GM23248 (cell line): ENCODE results near the gene BAZ1B. TPM values are rescaled to one million over a fixed set of nuclear protein-coding genes. Genes with fewer than 3 reads are reported as not detected.
"Not testable (repeated sequence)": the region's sequence is repeated elsewhere in the genome, so short reads cannot be mapped to it uniquely, and the experiment has no call there.

Experiments used
- DNase-seq: peaks from one replicate; pipeline ENCODE4 v3.0.0-alpha.2; 2015
- H2AFZ ChIP-seq: fragments of 200-600 bp; sonication (generic); 2 replicates; pipeline ENCODE4 v1.6.1; 2016; ENCODE audit warnings: antibody characterized with exemption
- H3F3A ChIP-seq: fragments of 200-600 bp; sonication (generic); 2 replicates; pipeline ENCODE4 v1.6.1; 2016; ENCODE audit warnings: mild to moderate bottlenecking, antibody characterized with exemption, mixed run types; ENCODE audit not compliant: insufficient read depth
- H3K27ac ChIP-seq: fragments of 200-600 bp; sonication (generic); 2 replicates; pipeline ENCODE4 v1.5.1; 2016; ENCODE audit warnings: mild to moderate bottlenecking
- H3K27me3 ChIP-seq: fragments of 200-600 bp; sonication (generic); replicated peaks from 2 replicates; pipeline ENCODE4 v1.6.1; 2016; ENCODE audit warnings: mild to moderate bottlenecking; ENCODE audit not compliant: insufficient read depth
- H3K36me3 ChIP-seq: fragments of 200-600 bp; sonication (generic); 2 replicates; pipeline ENCODE4 v1.6.1; 2016; ENCODE audit warnings: low read depth, mild to moderate bottlenecking
- H3K4me1 ChIP-seq: fragments of 200-600 bp; sonication (generic); 2 replicates; pipeline ENCODE4 v1.6.1; 2016; ENCODE audit warnings: mild to moderate bottlenecking; ENCODE audit not compliant: insufficient read depth
- H3K4me2 ChIP-seq: fragments of 200-600 bp; sonication (generic); one replicate; pipeline ENCODE4 v1.6.1; 2016; ENCODE audit warnings: mild to moderate bottlenecking; ENCODE audit not compliant: unreplicated experiment
- H3K4me3 ChIP-seq: fragments of 200-600 bp; sonication (generic); 2 replicates; pipeline ENCODE4 v1.5.1; 2016; ENCODE audit warnings: mild to moderate bottlenecking
- H3K79me2 ChIP-seq: fragments of 200-600 bp; sonication (generic); 2 replicates; pipeline ENCODE4 v1.6.1; 2016; ENCODE audit warnings: mild to moderate bottlenecking; ENCODE audit not compliant: insufficient read depth
- H3K9ac ChIP-seq: fragments of 200-600 bp; sonication (generic); 2 replicates; pipeline ENCODE4 v1.6.1; 2016; ENCODE audit warnings: mild to moderate bottlenecking
- H3K9me2 ChIP-seq: fragments of 200-600 bp; sonication (generic); 2 replicates; pipeline ENCODE4 v1.6.1; 2016; ENCODE audit warnings: mixed run types, mild to moderate bottlenecking, moderate library complexity; ENCODE audit not compliant: insufficient read depth
- H3K9me3 ChIP-seq: fragments of 200-600 bp; sonication (generic); one replicate; pipeline ENCODE4 v1.6.1; 2017; ENCODE audit warnings: low read depth
- H4K20me1 ChIP-seq: fragments of 200-600 bp; sonication (generic); 2 replicates; pipeline ENCODE4 v1.6.0; 2016; ENCODE audit not compliant: insufficient read depth
- EZH2 ChIP-seq: fragments of 200-600 bp; sonication (generic); IDR thresholded peaks from 2 replicates; pipeline ENCODE4 v1.6.1; 2018; ENCODE audit warnings: antibody characterized with exemption, mild to moderate bottlenecking; ENCODE audit not compliant: insufficient read depth, poor library complexity, severe bottlenecking
- EZH2phosphoT487 ChIP-seq: fragments of 200-600 bp; sonication (generic); IDR thresholded peaks from 2 replicates; pipeline ENCODE4 v1.6.1; 2018; ENCODE audit warnings: antibody characterized with exemption, moderate library complexity, mild to moderate bottlenecking, low read depth; ENCODE audit not compliant: insufficient read depth
- WGBS, 2 experiments: methylation state at CpG; one replicate each; pipeline ENCODE4 v1.1.6; 2015 to 2017; ENCODE audit warnings: low lambda C conversion rate in 2 of 2, low coverage in 1 of 2; ENCODE audit errors: missing lambda C conversion rate in 2 of 2; 5-methylcytosine and 5-hydroxymethylcytosine counted together
- in situ Hi-C: fragments of 300-500 bp; cut with MboI; formaldehyde crosslinking; loops from 2 replicates; pipeline ENCODE4 v1.15.0; 2020
- polyA plus RNA-seq: library from polyadenylated mRNA; unstranded; fragments of >200 nt; fragmentation: Nextera tagmentation; extraction: Ambion mirVana; gene quantifications from 2 replicates; pipeline ENCODE4 v1.2.1, GENCODE V29; 2016
- total RNA-seq: library from RNA; depleted of rRNA; stranded (reverse); fragments of >200 nt; shearing (Covaris generic); gene quantifications from 2 replicates; pipeline ENCODE4 v1.2.3, GENCODE V29; 2014

BAZ1B gene
- total and polyA plus RNA-seq, 2 experiments from 2014 or later, result 24.0 to 41.8 TPM

DNA sequence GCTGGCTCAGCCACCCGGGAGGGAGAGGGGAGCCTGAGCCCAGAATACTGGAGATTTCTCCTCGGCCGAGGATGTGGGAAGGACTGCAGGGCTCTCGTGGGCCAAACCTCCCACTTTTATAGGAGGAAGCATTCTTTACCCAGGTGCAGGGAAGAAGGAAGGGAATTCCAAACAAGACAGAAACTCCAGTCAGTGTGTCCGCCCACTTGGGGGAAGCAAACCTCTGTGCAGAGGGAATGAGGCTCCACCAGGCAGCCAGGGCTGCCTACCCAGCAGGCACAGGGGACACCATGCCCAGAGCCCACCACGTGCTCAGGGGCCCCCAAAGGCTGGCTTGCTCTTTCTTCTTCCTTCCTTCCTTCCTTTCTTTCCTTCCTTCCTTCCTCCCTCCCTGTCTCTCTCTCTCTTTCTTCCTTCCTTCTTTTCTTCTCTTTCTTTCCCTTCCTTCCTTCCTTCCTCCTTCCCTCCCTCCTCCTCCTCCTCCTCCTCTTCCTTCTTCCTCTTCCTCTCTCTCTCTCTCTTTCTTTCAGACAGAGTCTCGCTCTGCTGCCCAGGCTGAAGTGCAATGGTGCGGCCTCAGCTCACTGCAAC lies 103.9 kb downstream of the BAZ1B start:
- Histone ChIP-seq H3K36me3 (no peaks in the 10 kb centered on the region), H3K9ac (no peak overlapping the region), H4K20me1 (no peaks in the 10 kb centered on the region), H3K79me2 (no peaks in the 10 kb centered on the region), H3F3A (no peaks in the 10 kb centered on the region), H3K9me3 (no peaks in the 10 kb centered on the region), H3K27me3 (no peaks in the 10 kb centered on the region), H2AFZ (no peak overlapping the region), H3K4me3 (no peak overlapping the region), H3K4me2 (no peak overlapping the region), H3K9me2 (no peaks in the 10 kb centered on the region), H3K4me1 (no peaks in the 10 kb centered on the region), H3K27ac (no peak overlapping the region)
- DNase-seq, result no peak
- in situ Hi-C loops, result no loop called here
- TF ChIP-seq EZH2 (no peak), EZH2phosphoT487 (no peak)
- 48 to 64% methylated on average over 8 of the region's 8 CpGs for WGBS, 2 experiments

DNA sequence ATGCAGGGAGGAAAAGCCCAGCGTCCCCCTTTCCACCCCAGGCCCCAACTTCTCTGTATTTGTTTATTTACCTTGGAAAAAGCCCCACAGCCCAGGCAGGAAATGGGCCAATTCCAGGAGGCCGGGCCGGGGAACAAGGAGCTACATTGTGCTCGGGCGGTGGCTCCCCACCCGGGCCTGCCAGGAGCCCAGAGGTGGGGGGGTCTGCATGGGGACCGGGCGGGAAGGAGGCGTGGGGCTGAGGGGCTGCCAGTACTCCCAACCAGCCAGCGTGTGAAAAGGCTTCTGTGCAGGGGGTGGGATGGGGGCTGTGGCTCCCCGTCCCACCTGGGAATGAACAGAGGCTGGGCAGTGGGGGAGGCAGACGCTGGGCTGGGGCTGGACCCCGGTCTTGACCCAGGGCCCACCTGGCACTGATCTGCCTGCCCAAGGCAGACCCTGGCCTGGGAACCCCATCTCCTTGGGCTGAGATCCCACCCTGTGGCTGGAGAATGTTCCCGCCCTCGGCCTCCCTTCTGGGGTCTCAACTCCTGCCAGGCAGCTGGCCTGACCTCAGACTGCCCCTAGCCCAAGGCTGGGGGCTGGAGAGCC lies 111.5 kb downstream of the BAZ1B start:
- H3K27me3 ChIP-seq, H2AFZ ChIP-seq: not testable (repeated sequence)
- 10 to 18% methylated on average over 6 to 13 of the region's 15 CpGs for WGBS, 2 experiments

DNA sequence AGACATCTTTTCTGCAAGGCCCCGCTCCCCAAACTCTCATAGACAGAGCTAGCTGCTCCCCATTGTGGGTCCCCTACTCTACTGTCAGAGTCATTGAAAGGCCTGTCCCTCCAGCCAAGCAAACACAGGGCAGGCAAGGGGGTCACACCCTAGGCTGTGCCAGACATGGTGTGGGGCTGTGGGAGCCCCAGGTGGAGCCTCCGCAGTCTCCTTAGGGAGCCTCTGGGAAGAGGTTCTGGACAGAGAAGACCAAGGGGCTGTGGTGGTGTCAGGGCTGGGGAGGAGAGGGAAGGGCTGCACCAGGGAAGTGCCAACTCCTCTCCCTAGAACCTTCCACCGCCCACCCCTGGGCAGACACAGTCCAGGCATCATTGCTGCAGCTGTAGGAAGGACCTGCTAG lies 117.2 kb downstream of the BAZ1B start:
- H3K9ac ChIP-seq, H3K79me2 ChIP-seq, H3K27ac ChIP-seq, H3K27me3 ChIP-seq, H3F3A ChIP-seq, H2AFZ ChIP-seq, H3K9me3 ChIP-seq, H3K4me1 ChIP-seq, H3K4me3 ChIP-seq, in situ Hi-C loops, H4K20me1 ChIP-seq, H3K4me2 ChIP-seq, H3K9me2 ChIP-seq, H3K36me3 ChIP-seq, DNase-seq: not testable (repeated sequence)
- WGBS, 2 experiments, result 69 to 73% methylated on average over 3 of the region's 3 CpGs

More for the DNA sequence above, 111.5 kb downstream of the BAZ1B start:
- in situ Hi-C loops, H3K9me2 ChIP-seq, H4K20me1 ChIP-seq, H3K79me2 ChIP-seq, H3K4me2 ChIP-seq, H3K4me3 ChIP-seq, H3F3A ChIP-seq, H3K36me3 ChIP-seq, H3K27ac ChIP-seq, H3K9ac ChIP-seq, H3K9me3 ChIP-seq, H3K4me1 ChIP-seq, DNase-seq: not testable (repeated sequence)

DNA sequence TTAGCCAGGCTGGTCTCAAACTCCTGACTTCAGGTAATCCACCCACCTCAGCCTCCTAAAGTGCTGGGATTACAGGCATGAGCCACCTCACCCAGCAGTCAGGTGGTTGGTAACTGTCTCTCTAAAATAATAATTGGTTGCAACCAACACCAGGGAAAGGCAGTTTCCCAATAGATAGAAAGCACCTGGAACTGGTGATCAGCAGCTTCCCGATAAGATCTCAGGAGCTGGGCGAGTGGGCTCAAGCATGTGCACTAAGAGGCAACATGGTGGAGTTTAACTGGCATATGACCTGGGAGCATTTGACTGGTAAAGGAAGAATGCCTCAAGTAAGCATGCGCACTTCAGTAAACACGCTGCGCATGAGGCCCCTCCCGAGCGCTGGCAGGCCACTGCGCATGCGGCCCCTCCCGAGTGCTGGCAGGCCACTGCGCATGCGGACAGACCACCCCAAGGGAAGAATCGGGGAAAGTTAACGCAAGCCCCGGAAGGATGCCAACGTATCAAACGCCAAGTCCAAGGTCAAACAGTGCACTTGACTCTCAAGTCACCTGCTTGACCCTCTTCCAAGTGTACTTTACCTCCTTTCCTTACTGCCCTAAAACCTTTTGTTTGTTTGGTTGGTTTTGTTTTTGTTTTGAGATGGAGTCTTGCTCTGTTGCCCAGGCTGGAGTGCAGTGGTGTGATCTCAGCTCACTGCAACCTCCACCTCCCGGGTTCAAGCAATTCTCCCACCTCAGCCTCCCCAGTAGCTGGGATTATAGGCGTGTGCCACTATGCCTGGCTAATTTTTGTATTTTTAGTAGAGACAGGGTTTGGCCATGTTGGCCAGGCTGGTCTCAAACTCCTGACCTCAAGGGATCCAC lies 122.7 kb downstream of the BAZ1B start:
- not testable (repeated sequence) for H3K9me3 ChIP-seq, H3K36me3 ChIP-seq, H3K9me2 ChIP-seq, H3K27ac ChIP-seq, H3K79me2 ChIP-seq, H3K4me1 ChIP-seq, H4K20me1 ChIP-seq, H3K4me2 ChIP-seq, H3F3A ChIP-seq, H3K27me3 ChIP-seq
- in situ Hi-C loops, result loop anchor here (10.0 kb wide), 1 partner anchor 55 kb away; no protein-coding TSS in a partner anchor
- peak; percentile 81 for DNase-seq
- Histone ChIP-seq H2AFZ (peak overlapping the region; percentile 97), H3K4me3 (peak overlapping the region; percentile 65), H3K9ac (0 out of 2 replicates have a peak overlapping the region, but pooled peaks have one; percentile 38)
- 7 to 9% methylated on average over 19 of the region's 19 CpGs for WGBS, 2 experiments
